Stimulated activated CD4-positive, alpha-beta T cell treated with anti-CD3 and anti-CD28 coated beads, Interleukin-4, amount 100 ng/mL, for 48 hours (primary cell): Measurements from ENCODE around the gene KMT2D.

Experiments
- DNase-seq, 2 donors: peaks; one replicate each; pipeline ENCODE4 v3.0.0-alpha.2; 2020; ENCODE audit warnings: low read depth in 2 of 2

KMT2D gene

GRCh38 chr12:49052451-49053208 lies 8.0 kb downstream of the KMT2D start:
- DNase-seq = no peak

GRCh38 chr12:49051777-49052438 lies 8.7 kb downstream of the KMT2D start:
- DNase-seq = no peak

- DNase-seq = no peak
Observed at GRCh38 chr12:49051373-49051764, 9.2 kb downstream of the KMT2D start.

GRCh38 chr12:49050507-49051372 lies 9.9 kb downstream of the KMT2D start:
- DNase-seq = no peak

GRCh38 chr12:49049566-49050224 lies 10.9 kb downstream of the KMT2D start:
- no peak for DNase-seq

GRCh38 chr12:49048953-49049352 lies 11.6 kb downstream of the KMT2D start:
- no peak for DNase-seq

- DNase-seq = no peak
Observed at GRCh38 chr12:49046129-49046895, 14.3 kb downstream of the KMT2D start.

- DNase-seq = no peak
Observed at GRCh38 chr12:49044660-49045059, 15.9 kb downstream of the KMT2D start.

GRCh38 chr12:49043856-49044258 lies 16.7 kb downstream of the KMT2D start:
- peak; percentile 72 to 85 for DNase-seq

- no peak for DNase-seq
Observed at GRCh38 chr12:49043241-49043640, 17.4 kb downstream of the KMT2D start.

- no peak for DNase-seq
Observed at GRCh38 chr12:49041881-49042484, 18.6 kb downstream of the KMT2D start.

- DNase-seq = no peak
Observed at GRCh38 chr12:49041036-49041880, 19.3 kb downstream of the KMT2D start.

- DNase-seq = no peak
Observed at GRCh38 chr12:49040364-49040855, 20.2 kb downstream of the KMT2D start.

- no peak for DNase-seq
Observed at GRCh38 chr12:49039421-49040363, 20.9 kb downstream of the KMT2D start.

- no peak for DNase-seq
Observed at GRCh38 chr12:49038291-49038955, 22.2 kb downstream of the KMT2D start.

GRCh38 chr12:49037947-49038237 lies 22.7 kb downstream of the KMT2D start:
- no peak for DNase-seq

- DNase-seq = no peak
Observed at GRCh38 chr12:49037111-49037946, 23.3 kb downstream of the KMT2D start.
